ENCODE results near the gene TMEM35A. TPM values are rescaled to one million over a fixed set of nuclear protein-coding genes. Genes with fewer than 3 reads are reported as not detected.

The TMEM35A gene
- total RNA-seq, 1 donor from 2014 or later, result 0.16 TPM

DNA sequence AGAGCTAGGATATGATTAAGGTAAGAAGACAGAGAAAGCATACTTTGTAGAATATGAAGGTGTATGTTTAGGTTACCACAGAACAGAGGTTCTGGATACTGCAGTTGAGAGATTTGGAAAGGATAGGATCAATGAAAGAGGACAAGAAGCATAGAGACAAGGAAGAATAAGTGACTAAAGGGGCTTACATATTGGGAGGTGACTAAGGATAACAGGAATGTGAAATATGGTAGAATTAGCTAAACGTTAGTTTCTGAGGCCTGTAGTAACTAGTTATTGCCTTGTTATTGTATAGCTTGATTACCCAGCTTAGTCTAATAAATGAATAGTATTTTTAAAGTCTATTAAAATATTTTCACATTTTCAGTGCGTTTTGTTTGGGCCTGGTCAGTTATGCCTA is 57.6 kb downstream of the TMEM35A start:
- ATAC-seq, result no peak

More for the DNA sequence above, 57.6 kb downstream of the TMEM35A start:
- intact Hi-C loops (cut with DNase I), result no loop called here
- DNase-seq (ENCODE audit: missing footprints), result no peak

Other genes starting within 250 kb of the TMEM35A start
- not detected for gene NOX1, start 204.5 kb upstream of the TMEM35A start, total RNA-seq
- not detected for gene XKRX, start 150.0 kb upstream of the TMEM35A start, total RNA-seq
- not detected for gene ARL13A, start 109.2 kb upstream of the TMEM35A start, total RNA-seq
- 16.0 TPM for gene TRMT2B, start 26.8 kb upstream of the TMEM35A start, total RNA-seq
- gene CENPI, start 19.3 kb downstream of the TMEM35A start, total RNA-seq, result 0.73 TPM
- gene DRP2, start 140.9 kb downstream of the TMEM35A start, total RNA-seq, result not detected
- gene TAF7L, start 212.5 kb downstream of the TMEM35A start, total RNA-seq, result not detected

All from Right ventricle myocardium inferior (tissue), 1 donor.